GM23338 (cell line): Measurements from ENCODE around the gene ADAMTS17. TPM values are rescaled to one million over a fixed set of nuclear protein-coding genes. Genes with fewer than 3 reads are reported as not detected.

ENCODE experiments used
- CTCF ChIP-seq, 2 experiments: fragments of 200-600 bp in 1 of 2; sonication (generic) in 1 of 2; conservative IDR thresholded peaks; 2 replicates each; pipeline versions ENCODE4 v1.5.1 to v1.6.1; 2016 to 2017; ENCODE audit warnings: antibody characterized with exemption in 2 of 2, low read depth in 2 of 2, mild to moderate bottlenecking in 2 of 2, moderate library complexity in 1 of 2
- ETS1 ChIP-seq: IDR thresholded peaks from 2 replicates; pipeline ENCODE4 v1.6.1; 2016; ENCODE audit warnings: antibody characterized with exemption
- EZH2 ChIP-seq: fragments of 200-600 bp; sonication (generic); IDR thresholded peaks from one replicate; pipeline ENCODE4 v1.8.0; 2017; ENCODE audit warnings: antibody characterized with exemption, mild to moderate bottlenecking, low read depth; ENCODE audit not compliant: unreplicated experiment
- EZH2phosphoT487 ChIP-seq: fragments of 200-600 bp; sonication (generic); IDR thresholded peaks from one replicate; pipeline ENCODE4 v1.8.1; 2018; ENCODE audit warnings: antibody characterized with exemption; ENCODE audit not compliant: unreplicated experiment
- NANOG ChIP-seq: IDR thresholded peaks from 2 replicates; pipeline ENCODE4 v1.6.1; 2016; ENCODE audit warnings: antibody characterized with exemption, borderline replicate concordance
- POLR2AphosphoS5 ChIP-seq: IDR thresholded peaks from 2 replicates; pipeline ENCODE4 v1.6.1; 2016; ENCODE audit warnings: antibody characterized with exemption, low read depth
- STAT1 ChIP-seq: IDR thresholded peaks from one replicate; pipeline ENCODE4 v1.6.1; 2016; ENCODE audit warnings: antibody characterized with exemption; ENCODE audit not compliant: unreplicated experiment
- ZNF114 ChIP-seq: fragments of 250-450 bp; sonication (Bioruptor Pico); IDR thresholded peaks from 2 replicates; pipeline ENCODE4 v1.5.0; 2020; ENCODE audit warnings: mild to moderate bottlenecking, moderate library complexity
- ZNF331 ChIP-seq: fragments of 250-450 bp; sonication (Bioruptor Pico); IDR thresholded peaks from 2 replicates; pipeline ENCODE4 v1.5.0; 2020; ENCODE audit warnings: low read depth, mild to moderate bottlenecking, moderate library complexity
- ZNF462 ChIP-seq: fragments of 250-450 bp; sonication (Bioruptor Pico); IDR thresholded peaks from 2 replicates; pipeline ENCODE4 v1.5.0; 2020; ENCODE audit warnings: mild to moderate bottlenecking, moderate library complexity
- polyA plus RNA-seq: library from polyadenylated mRNA; unstranded; fragments of >200 nt; fragmentation: Nextera tagmentation; extraction: Ambion mirVana; gene quantifications from 2 replicates; pipeline ENCODE4 v1.2.1, GENCODE V29; 2016
- total RNA-seq: library from RNA; depleted of rRNA; stranded (reverse); fragments of >200 nt; shearing (Covaris generic); gene quantifications from 2 replicates; pipeline ENCODE4 v1.2.3, GENCODE V29; 2014

Gene ADAMTS17
- total and polyA plus RNA-seq, 2 experiments from 2014 or later, result 0.60 to 3.8 TPM

GRCh38 chr15:99951511-99951910, 390.3 kb downstream of the ADAMTS17 start (continued):
- TF ChIP-seq ZNF462 (CRISPR knock-in tag), result no peak
- TF ChIP-seq POLR2AphosphoS5, result no peak
- no peak for TF ChIP-seq STAT1
- TF ChIP-seq ZNF331 (CRISPR knock-in tag), result no peak
- TF ChIP-seq CTCF (conservative IDR thresholded peaks at IDR 0.05; ENCODE audit: low read depth in 2 of 2), result no peak
- no peak for TF ChIP-seq EZH2
- TF ChIP-seq NANOG, result no peak
- TF ChIP-seq ETS1, result no peak
- TF ChIP-seq EZH2phosphoT487, result no peak
- TF ChIP-seq ZNF114 (CRISPR knock-in tag), result no peak
